Measurements from ENCODE around the gene PTPRM. TPM values are rescaled to one million over a fixed set of nuclear protein-coding genes. Genes with fewer than 3 reads are reported as not detected.

Gene PTPRM
- total RNA-seq, 1 experiment from 2014 or later = not detected

DNA sequence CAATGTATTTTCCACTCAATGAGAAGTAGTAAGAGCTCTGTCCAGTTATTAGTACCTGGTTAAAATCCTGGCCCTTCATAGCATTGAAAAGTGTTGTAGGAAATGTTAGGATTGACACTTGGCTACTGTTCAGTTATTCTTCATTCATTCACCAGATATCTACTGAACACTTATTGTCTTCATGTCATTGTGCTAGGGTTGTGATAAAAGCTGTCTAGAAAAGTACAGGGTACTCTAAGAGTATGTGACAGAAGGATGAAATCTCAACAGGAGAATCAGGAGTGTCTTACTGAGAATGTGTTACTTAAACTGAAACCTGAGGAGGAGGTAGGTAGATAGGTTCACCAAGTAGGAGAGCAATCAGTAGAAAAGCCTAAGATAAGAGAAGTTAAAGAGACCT lies 530.3 kb downstream of the PTPRM start:
- no TSS peak for BruUV-seq (replicated peaks)
- TF ChIP-seq EZH2 (IDR thresholded peaks at IDR 0.05; ENCODE audit: borderline replicate concordance, low read depth, low read length, poor library complexity, severe bottlenecking) (no peak), CTCF (conservative IDR thresholded peaks at IDR 0.05; ENCODE audit: low read depth, low read length) (no peak)
- no peaks in the 10 kb centered on the region for H3K27me3 ChIP-seq (replicated peaks; ENCODE audit: insufficient read depth, low read depth, low read length, poor library complexity)
- H3K4me3 ChIP-seq (ENCODE audit: low read depth, low read length, poor library complexity, severe bottlenecking) = no peak overlapping the region
- CTCF ChIA-PET = no interaction called here
- H3K36me3 ChIP-seq (ENCODE audit: insufficient read depth, low read length, poor library complexity, severe bottlenecking) = no peaks in the 10 kb centered on the region
- intact Hi-C loops (cut with micrococcal nuclease; ENCODE audit: unreplicated experiment) = no loop called here
- H3K4me1 ChIP-seq (ENCODE audit: insufficient read depth, low read length, poor library complexity, severe bottlenecking) = no peaks in the 10 kb centered on the region
- H3K9me3 ChIP-seq (ENCODE audit: low read depth, low read length, poor library complexity, severe bottlenecking) = peaks cover 5% of the 10 kb centered on the region
- DNase-seq (ENCODE audit: low spot score) = no peak
- POLR2A ChIA-PET (ENCODE audit: low non-redundant PET) = no interaction called here
- H3K27ac ChIP-seq (ENCODE audit: low read depth, low read length, poor library complexity, severe bottlenecking) = no peak overlapping the region

DNA sequence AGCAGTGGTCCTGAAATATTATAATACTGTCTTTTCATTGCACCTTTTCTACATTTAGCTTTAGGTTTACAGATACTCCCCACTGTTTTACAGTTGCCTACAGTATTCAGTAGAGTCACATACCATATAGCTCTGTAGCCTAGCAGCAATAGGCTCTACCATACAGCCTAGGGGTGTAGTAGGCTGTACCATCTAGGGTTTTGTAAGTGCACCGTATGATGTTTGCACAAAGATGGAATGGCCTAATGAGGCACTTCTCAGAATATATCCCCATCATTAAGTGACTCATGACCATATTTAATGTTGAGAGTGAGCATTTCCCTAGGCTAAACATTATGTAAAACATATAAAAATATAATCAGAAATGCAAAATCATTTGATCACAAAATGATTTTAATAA lies 530.8 kb downstream of the PTPRM start:
- H3K27ac ChIP-seq (ENCODE audit: low read depth, low read length, poor library complexity, severe bottlenecking) = no peak overlapping the region
- no peak overlapping the region for H3K4me3 ChIP-seq (ENCODE audit: low read depth, low read length, poor library complexity, severe bottlenecking)
- BruUV-seq (replicated peaks) = no TSS peak
- H3K4me1 ChIP-seq (ENCODE audit: insufficient read depth, low read length, poor library complexity, severe bottlenecking) = no peaks in the 10 kb centered on the region
- POLR2A ChIA-PET (ENCODE audit: low non-redundant PET) = no interaction called here
- DNase-seq (ENCODE audit: low spot score) = no peak
- no peaks in the 10 kb centered on the region for H3K27me3 ChIP-seq (replicated peaks; ENCODE audit: insufficient read depth, low read depth, low read length, poor library complexity)
- no peaks in the 10 kb centered on the region for H3K36me3 ChIP-seq (ENCODE audit: insufficient read depth, low read length, poor library complexity, severe bottlenecking)
- no peak for TF ChIP-seq CTCF (conservative IDR thresholded peaks at IDR 0.05; ENCODE audit: low read depth, low read length)
- no peak for TF ChIP-seq EZH2 (IDR thresholded peaks at IDR 0.05; ENCODE audit: borderline replicate concordance, low read depth, low read length, poor library complexity, severe bottlenecking)
- peaks cover 5% of the 10 kb centered on the region for H3K9me3 ChIP-seq (ENCODE audit: low read depth, low read length, poor library complexity, severe bottlenecking)
- intact Hi-C loops (cut with micrococcal nuclease; ENCODE audit: unreplicated experiment) = no loop called here
- CTCF ChIA-PET = no interaction called here

- H3K4me3 ChIP-seq (ENCODE audit: low read depth, low read length, poor library complexity, severe bottlenecking) = no peak overlapping the region
- BruUV-seq (replicated peaks) = no TSS peak
- H3K4me1 ChIP-seq (ENCODE audit: insufficient read depth, low read length, poor library complexity, severe bottlenecking) = no peaks in the 10 kb centered on the region
- ChIA-PET CTCF (no interaction called here), POLR2A (ENCODE audit: low non-redundant PET) (no interaction called here)
- intact Hi-C loops (cut with micrococcal nuclease; ENCODE audit: unreplicated experiment) = no loop called here
- no peaks in the 10 kb centered on the region for H3K36me3 ChIP-seq (ENCODE audit: insufficient read depth, low read length, poor library complexity, severe bottlenecking)
- H3K27ac ChIP-seq (ENCODE audit: low read depth, low read length, poor library complexity, severe bottlenecking) = no peak overlapping the region
- H3K9me3 ChIP-seq (ENCODE audit: low read depth, low read length, poor library complexity, severe bottlenecking) = peaks cover 4% of the 10 kb centered on the region
- no peak for TF ChIP-seq CTCF (conservative IDR thresholded peaks at IDR 0.05; ENCODE audit: low read depth, low read length)
- TF ChIP-seq EZH2 (IDR thresholded peaks at IDR 0.05; ENCODE audit: borderline replicate concordance, low read depth, low read length, poor library complexity, severe bottlenecking) = no peak
- no peaks in the 10 kb centered on the region for H3K27me3 ChIP-seq (replicated peaks; ENCODE audit: insufficient read depth, low read depth, low read length, poor library complexity)
- DNase-seq (ENCODE audit: low spot score) = no peak
Measured at GRCh38 chr18:8106603-8107002, 539.5 kb downstream of the PTPRM start.
